Nephron (organoid): Measurements from ENCODE around the gene GABRB1.

Experiments
- H3K27ac Mint-ChIP-seq, 3 experiments: 2 replicates each; pipeline ENCODE4 v1.8.0; 2020; ENCODE audit warnings: mixed read lengths in 3 of 3, mild to moderate bottlenecking in 2 of 3, moderate library complexity in 1 of 3
- H3K27me3 Mint-ChIP-seq: 2 replicates; pipeline ENCODE4 v1.8.0; 2021; ENCODE audit warnings: low read depth, mild to moderate bottlenecking, moderate library complexity, mixed read lengths
- H3K36me3 Mint-ChIP-seq: 2 replicates; pipeline ENCODE4 v1.8.0; 2020; ENCODE audit warnings: low read depth, mixed read lengths
- H3K4me1 Mint-ChIP-seq: 2 replicates; pipeline ENCODE4 v1.8.0; 2020; ENCODE audit warnings: mixed read lengths
- H3K4me3 Mint-ChIP-seq, 3 experiments: 2 replicates each; pipeline ENCODE4 v1.8.0; 2020; ENCODE audit warnings: mild to moderate bottlenecking in 3 of 3, mixed read lengths in 3 of 3, moderate library complexity in 2 of 3
- H3K9me3 Mint-ChIP-seq: 2 replicates; pipeline ENCODE4 v1.8.0; 2020; ENCODE audit warnings: mixed read lengths
- CTCF ChIP-seq, 3 experiments: fragments of 200-600 bp; sonication (generic); IDR thresholded peaks; one replicate each; pipeline ENCODE4 v1.5.0; 2021; ENCODE audit warnings: antibody characterized with exemption in 3 of 3; ENCODE audit not compliant: unreplicated experiment in 3 of 3

The GABRB1 gene

DNA sequence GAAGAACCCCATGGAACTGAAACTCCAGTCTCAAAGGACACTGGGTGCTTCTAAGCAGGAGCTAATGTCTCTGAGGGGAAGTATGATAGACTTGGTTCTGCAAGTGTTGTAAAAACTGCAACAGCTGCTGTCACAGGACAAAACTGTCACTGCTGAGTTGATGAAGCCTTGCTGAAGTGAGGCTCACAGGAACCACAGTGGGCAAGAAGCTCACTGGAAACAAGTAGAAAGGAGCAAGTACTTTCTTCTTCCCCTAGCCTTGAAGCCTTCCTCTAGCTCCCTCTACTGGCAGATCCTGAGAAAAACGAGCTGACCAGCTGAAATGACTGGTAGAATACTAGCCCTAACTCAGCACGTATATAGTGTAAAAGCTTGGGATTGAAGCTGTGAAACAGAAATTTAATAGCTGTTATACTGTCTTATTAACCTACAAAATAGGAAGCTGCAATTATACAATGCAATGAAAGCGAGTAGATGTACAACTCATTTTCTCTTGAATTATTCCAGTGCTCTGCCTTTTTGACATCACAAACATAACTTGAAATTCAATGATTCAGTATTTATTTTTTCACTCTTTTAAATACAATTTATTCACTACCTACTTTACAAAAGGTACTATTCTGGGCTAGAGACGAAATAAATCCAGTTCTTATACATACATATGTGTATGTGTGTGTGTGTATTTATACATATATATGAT, 91.4 kb downstream of the GABRB1 start:
- Mint-ChIP-seq H3K36me3 (no peaks in the 10 kb centered on the region), H3K4me1 (peaks cover 4% of the 10 kb centered on the region), H3K9me3 (no peaks in the 10 kb centered on the region), H3K4me3 (no peak overlapping the region), H3K27me3 (no peaks in the 10 kb centered on the region), H3K27ac (no peak overlapping the region)
- peak; percentile 75 to 87 (median 80) for TF ChIP-seq CTCF (IDR thresholded peaks at IDR 0.05; ENCODE audit: unreplicated experiment in 3 of 3)

- Mint-ChIP-seq H3K4me3 (no peak overlapping the region), H3K36me3 (no peaks in the 10 kb centered on the region), H3K27me3 (no peaks in the 10 kb centered on the region), H3K27ac (no peak overlapping the region), H3K9me3 (no peaks in the 10 kb centered on the region), H3K4me1 (no peaks in the 10 kb centered on the region)
- TF ChIP-seq CTCF (IDR thresholded peaks at IDR 0.05; ENCODE audit: unreplicated experiment in 3 of 3), result no peak
Observed at GRCh38 chr4:47128991-47129390, 97.6 kb downstream of the GABRB1 start.

DNA sequence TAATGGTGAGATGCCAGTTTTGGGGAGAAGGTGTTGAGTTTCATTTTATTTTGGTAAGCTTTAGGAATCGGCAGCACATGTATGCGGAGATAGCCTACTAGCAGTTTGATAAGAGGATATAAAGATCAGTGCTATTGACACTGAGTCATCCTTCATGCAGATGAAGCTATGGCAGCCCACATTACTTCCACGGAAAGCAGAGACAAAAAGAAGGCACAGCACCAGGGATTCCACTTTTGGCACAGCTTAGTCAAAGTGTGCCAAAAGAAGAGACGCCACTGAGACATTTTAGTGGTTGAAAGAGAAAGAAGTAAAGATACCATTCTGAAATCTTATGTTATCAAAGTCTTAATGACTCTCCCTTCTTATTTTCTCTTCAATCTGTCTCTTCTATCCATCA, 103.8 kb downstream of the GABRB1 start:
- no peak overlapping the region for H3K4me3 Mint-ChIP-seq
- TF ChIP-seq CTCF (IDR thresholded peaks at IDR 0.05; ENCODE audit: unreplicated experiment in 3 of 3), result no peak
- H3K27ac Mint-ChIP-seq, result no peak overlapping the region
- H3K4me1 Mint-ChIP-seq, result no peaks in the 10 kb centered on the region
- H3K36me3 Mint-ChIP-seq, result no peaks in the 10 kb centered on the region
- H3K27me3 Mint-ChIP-seq, result peaks cover 6% of the 10 kb centered on the region
- H3K9me3 Mint-ChIP-seq, result no peaks in the 10 kb centered on the region

DNA sequence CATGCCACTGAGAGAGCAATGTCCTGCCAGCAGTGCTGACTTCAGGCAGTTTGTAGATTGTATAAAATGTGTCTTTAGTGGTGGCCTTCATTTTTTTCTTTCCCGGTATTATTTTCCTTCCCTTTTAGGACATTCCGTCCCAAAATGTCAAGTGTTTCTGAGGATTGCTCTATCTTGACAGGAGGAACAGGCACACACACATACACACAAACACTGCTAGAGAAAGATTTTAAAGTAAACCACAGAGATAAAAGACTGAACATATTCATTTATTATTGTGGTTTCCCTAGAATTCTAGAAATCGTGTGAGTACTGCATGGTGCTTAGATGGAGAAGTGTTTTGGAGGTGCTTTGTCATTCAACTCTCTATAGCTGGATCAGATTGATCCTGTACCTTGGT, 111.9 kb downstream of the GABRB1 start:
- no peak overlapping the region for H3K27ac Mint-ChIP-seq

DNA sequence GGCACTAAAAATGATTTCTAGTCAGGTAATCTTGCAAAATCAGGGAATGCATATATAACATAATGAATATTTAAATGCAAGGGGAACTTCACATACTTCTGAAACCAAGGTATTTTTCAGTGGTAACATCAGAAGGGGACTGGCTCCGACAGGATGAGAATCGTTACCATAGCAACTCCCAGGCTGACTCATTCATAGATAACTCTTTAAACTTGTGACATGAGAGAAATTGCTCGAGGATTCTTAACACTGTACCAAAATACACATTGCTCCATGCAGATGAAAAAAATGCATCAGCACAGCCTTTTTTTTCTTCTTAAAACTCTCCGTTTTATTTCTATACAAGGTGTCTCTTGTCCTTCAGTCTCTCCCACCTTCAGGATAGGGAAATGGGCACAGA, 114.3 kb downstream of the GABRB1 start:
- no peaks in the 10 kb centered on the region for H3K36me3 Mint-ChIP-seq
- H3K27me3 Mint-ChIP-seq, result no peaks in the 10 kb centered on the region
- TF ChIP-seq CTCF (IDR thresholded peaks at IDR 0.05; ENCODE audit: unreplicated experiment in 3 of 3), result no peak
- no peaks in the 10 kb centered on the region for H3K9me3 Mint-ChIP-seq
- no peaks in the 10 kb centered on the region for H3K4me1 Mint-ChIP-seq
- no peak overlapping the region for H3K4me3 Mint-ChIP-seq
- H3K27ac Mint-ChIP-seq, result no peak overlapping the region

More for the DNA sequence above, 111.9 kb downstream of the GABRB1 start:
- Mint-ChIP-seq H3K9me3 (no peaks in the 10 kb centered on the region), H3K4me3 (no peak overlapping the region), H3K27me3 (no peaks in the 10 kb centered on the region), H3K36me3 (no peaks in the 10 kb centered on the region), H3K4me1 (no peaks in the 10 kb centered on the region)
- no peak for TF ChIP-seq CTCF (IDR thresholded peaks at IDR 0.05; ENCODE audit: unreplicated experiment in 3 of 3)

DNA sequence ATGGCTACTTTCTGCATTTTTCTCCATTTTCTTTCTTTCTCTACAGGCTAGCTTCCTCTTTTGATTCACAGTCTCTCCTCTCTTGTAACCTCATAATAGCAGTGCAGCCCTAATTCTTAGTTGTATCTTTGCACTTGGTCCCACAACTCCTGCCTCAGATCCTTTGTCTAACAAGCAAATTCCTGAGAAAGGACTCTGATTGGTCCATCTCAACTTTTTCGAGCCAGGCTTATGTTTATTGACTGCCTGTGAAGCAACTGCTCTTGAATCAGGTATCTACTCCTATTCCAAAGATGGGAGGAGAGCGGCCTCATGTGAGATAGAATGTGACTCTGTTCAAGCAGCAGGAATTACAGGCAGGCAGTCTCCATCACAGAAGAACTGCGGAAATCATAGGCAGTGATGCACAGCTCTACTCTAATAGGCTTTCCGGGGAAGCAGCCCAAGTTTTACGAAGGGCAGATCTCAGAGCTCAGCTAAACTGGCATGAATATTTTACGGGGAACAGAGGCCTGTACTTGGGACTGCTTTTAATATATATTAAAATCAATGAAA, 123.5 kb downstream of the GABRB1 start:
- Mint-ChIP-seq H3K27me3 (no peaks in the 10 kb centered on the region), H3K4me3 (no peak overlapping the region), H3K36me3 (no peaks in the 10 kb centered on the region), H3K9me3 (no peaks in the 10 kb centered on the region), H3K27ac (no peak overlapping the region), H3K4me1 (no peaks in the 10 kb centered on the region)
- no peak for TF ChIP-seq CTCF (IDR thresholded peaks at IDR 0.05; ENCODE audit: unreplicated experiment in 3 of 3)
